Spleen (tissue), 11 donors: ENCODE results near the gene SPDYA. TPM values are rescaled to one million over a fixed set of nuclear protein-coding genes. Genes with fewer than 3 reads are reported as not detected.

Experiments used
- DNase-seq: peaks from one replicate; pipeline ENCODE4 v3.0.0-alpha.2; 2020
- H3K27ac ChIP-seq, 8 donors: fragments of 200-600 bp; sonication (generic) in 7 of 8; 1 replicate in 4 of 8; 2 replicates in 4 of 8; pipeline versions ENCODE4 v1.5.0 to v1.8.0; 2016 to 2021; ENCODE audit warnings: inconsistent platforms in 4 of 8, mild to moderate bottlenecking in 4 of 8, moderate library complexity in 1 of 8
- H3K27me3 ChIP-seq, 7 donors: fragments of 200-600 bp; sonication (generic) in 6 of 7; replicated peaks in 1 of 7; 1 replicate in 4 of 7; 2 replicates in 3 of 7; pipeline versions ENCODE4 v1.5.0 to v1.8.0; 2016 to 2021; ENCODE audit warnings: inconsistent platforms in 3 of 7, mild to moderate bottlenecking in 1 of 7
- H3K36me3 ChIP-seq, 6 donors: fragments of 200-600 bp; sonication (generic) in 5 of 6; 1 replicate in 4 of 6; 2 replicates in 2 of 6; pipeline versions ENCODE4 v1.5.0 to v1.8.0; 2016 to 2021; ENCODE audit warnings: inconsistent platforms in 2 of 6
- H3K4me1 ChIP-seq, 6 donors: fragments of 200-600 bp; sonication (generic) in 5 of 6; 1 replicate in 3 of 6; 2 replicates in 3 of 6; pipeline versions ENCODE4 v1.5.0 to v1.8.0; 2016 to 2021; ENCODE audit warnings: inconsistent platforms in 3 of 6
- H3K4me3 ChIP-seq, 8 donors: fragments of 200-600 bp; sonication (generic) in 7 of 8; 1 replicate in 4 of 8; 2 replicates in 4 of 8; pipeline versions ENCODE4 v1.5.0 to v1.8.0; 2016 to 2021; ENCODE audit warnings: inconsistent platforms in 4 of 8, mild to moderate bottlenecking in 4 of 8, moderate library complexity in 2 of 8
- H3K9me3 ChIP-seq, 8 donors: fragments of 200-600 bp; sonication (generic) in 7 of 8; 1 replicate in 4 of 8; 2 replicates in 4 of 8; pipeline versions ENCODE4 v1.5.0 to v1.8.0; 2016 to 2021; ENCODE audit warnings: inconsistent platforms in 4 of 8
- POLR2A ChIP-seq, 3 donors: fragments of 450-650 bp; IDR thresholded peaks; one replicate each; pipeline ENCODE4 v1.5.1; 2017; ENCODE audit warnings: antibody characterized with exemption in 3 of 3, mild to moderate bottlenecking in 1 of 3
- POLR2AphosphoS5 ChIP-seq, 3 donors: sonication (generic); formaldehyde crosslinking; IDR thresholded peaks; one replicate each; pipeline ENCODE4 v1.5.1; 2017; ENCODE audit warnings: antibody characterized with exemption in 3 of 3
- WGBS, 5 donors: extraction: QIAGEN DNeasy Blood & Tissue Kit in 3 of 5; methylation state at CpG; one replicate each; pipeline versions ENCODE4 v1.1.5 to v1.1.7; 2013 to 2018; 5-methylcytosine and 5-hydroxymethylcytosine counted together
- intact Hi-C: fragments of 100-400 bp; cut with DNase I; formaldehyde crosslinking; loops from one replicate; pipeline ENCODE4 v1.15.0; 2023; ENCODE audit warnings: low total_unique reads
- polyA plus RNA-seq, 3 donors: library from polyadenylated mRNA; stranded (reverse); fragments of 200-250 nt; gene quantifications; one replicate each; pipeline ENCODE4 v1.2.1, GENCODE V29; 2013
- total RNA-seq, 7 donors: library from RNA; depleted of rRNA in 3 of 7; stranded (reverse); fragments of >200 nt in 3 of 7; fragmentation: NEBNext Ultra II Directional in 4 of 7; extraction: Animal tissue kit (Norgen Biotek cat#: 25700) in 4 of 7; gene quantifications; one replicate each; pipeline versions ENCODE4 v1.1.0 to v1.2.1, GENCODE V29; 2016 to 2021
- TF ChIP-seq, protein P1 (sequence below), 11 experiments: fragments of 200-600 bp in 7 of 11; fragments of 450-650 bp in 4 of 11; sonication (generic) in 4 of 11; IDR thresholded peaks in 8 of 11; conservative IDR thresholded peaks in 3 of 11; 1 replicate in 7 of 11; 2 replicates in 4 of 11; pipeline versions ENCODE4 v1.4.0 to v1.8.0; 2016 to 2021; ENCODE audit warnings: antibody characterized with exemption in 11 of 11, inconsistent platforms in 4 of 11, mild to moderate bottlenecking in 1 of 11
- donor health status: healthy with polysubstance abuse.
- donor health status: DM: no; HTN: no; CAD: no; lungs with moderate emphysema.
- donor health status: DM: no; HTN: no; CAD: no.
- donor health status: Bipolar disorder and iron deficiency.
- donor health status: healthy.
- donor health status: DM: no; HTN: no; CAD: no.
- donor health status: DM: yes; HTN: yes; CAD: no.

Gene SPDYA
- total and polyA plus RNA-seq, 10 donors = 0.06 to 2.8 (median 1.0) TPM

- no peak overlapping the region for H3K4me3 ChIP-seq
- H3K9me3 ChIP-seq = no peaks in the 10 kb centered on the region
- TF ChIP-seq, protein P1, sequence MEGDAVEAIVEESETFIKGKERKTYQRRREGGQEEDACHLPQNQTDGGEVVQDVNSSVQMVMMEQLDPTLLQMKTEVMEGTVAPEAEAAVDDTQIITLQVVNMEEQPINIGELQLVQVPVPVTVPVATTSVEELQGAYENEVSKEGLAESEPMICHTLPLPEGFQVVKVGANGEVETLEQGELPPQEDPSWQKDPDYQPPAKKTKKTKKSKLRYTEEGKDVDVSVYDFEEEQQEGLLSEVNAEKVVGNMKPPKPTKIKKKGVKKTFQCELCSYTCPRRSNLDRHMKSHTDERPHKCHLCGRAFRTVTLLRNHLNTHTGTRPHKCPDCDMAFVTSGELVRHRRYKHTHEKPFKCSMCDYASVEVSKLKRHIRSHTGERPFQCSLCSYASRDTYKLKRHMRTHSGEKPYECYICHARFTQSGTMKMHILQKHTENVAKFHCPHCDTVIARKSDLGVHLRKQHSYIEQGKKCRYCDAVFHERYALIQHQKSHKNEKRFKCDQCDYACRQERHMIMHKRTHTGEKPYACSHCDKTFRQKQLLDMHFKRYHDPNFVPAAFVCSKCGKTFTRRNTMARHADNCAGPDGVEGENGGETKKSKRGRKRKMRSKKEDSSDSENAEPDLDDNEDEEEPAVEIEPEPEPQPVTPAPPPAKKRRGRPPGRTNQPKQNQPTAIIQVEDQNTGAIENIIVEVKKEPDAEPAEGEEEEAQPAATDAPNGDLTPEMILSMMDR (IDR thresholded peaks at IDR 0.05 in 8 of 11, conservative IDR thresholded peaks at IDR 0.05 in 3 of 11) = no peak
- TF ChIP-seq POLR2A (IDR thresholded peaks at IDR 0.05) (no peak), POLR2AphosphoS5 (IDR thresholded peaks at IDR 0.05) (no peak)
- DNase-seq = no peak
- no peaks in the 10 kb centered on the region for H3K27me3 ChIP-seq
- H3K4me1 ChIP-seq = peaks cover 33 to 96% (median 75%) of the 10 kb centered on the region in 6 donors
- 90 to 96% (median 93%) methylated on average over 2 of the region's 2 CpGs for WGBS, 5 donors
- no peak overlapping the region for H3K27ac ChIP-seq
- H3K36me3 ChIP-seq = peaks cover 0 to 11% (median 7%) of the 10 kb centered on the region in 6 donors
- intact Hi-C loops = no loop called here
Measured at GRCh38 chr2:28772351-28772750, 38.3 kb upstream of the SPDYA start.

- no peaks in the 10 kb centered on the region for H3K9me3 ChIP-seq
- 79 to 92% (median 84%) methylated on average over 6 of the region's 6 CpGs for WGBS, 5 donors
- H3K4me3 ChIP-seq = no peak overlapping the region
- TF ChIP-seq, protein P1 (IDR thresholded peaks at IDR 0.05 in 8 of 11, conservative IDR thresholded peaks at IDR 0.05 in 3 of 11) = no peak
- TF ChIP-seq POLR2AphosphoS5 (IDR thresholded peaks at IDR 0.05) = no peak
- no peak for TF ChIP-seq POLR2A (IDR thresholded peaks at IDR 0.05)
- H3K36me3 ChIP-seq = peaks cover 0 to 52% (median 43%) of the 10 kb centered on the region in 6 donors
- DNase-seq = no peak
- intact Hi-C loops = no loop called here
- no peak overlapping the region for H3K27ac ChIP-seq
- H3K27me3 ChIP-seq = no peaks in the 10 kb centered on the region
- H3K4me1 ChIP-seq = peaks cover 7 to 75% (median 39%) of the 10 kb centered on the region in 6 donors
Measured at GRCh38 chr2:28776471-28776870, 34.2 kb upstream of the SPDYA start.

DNA sequence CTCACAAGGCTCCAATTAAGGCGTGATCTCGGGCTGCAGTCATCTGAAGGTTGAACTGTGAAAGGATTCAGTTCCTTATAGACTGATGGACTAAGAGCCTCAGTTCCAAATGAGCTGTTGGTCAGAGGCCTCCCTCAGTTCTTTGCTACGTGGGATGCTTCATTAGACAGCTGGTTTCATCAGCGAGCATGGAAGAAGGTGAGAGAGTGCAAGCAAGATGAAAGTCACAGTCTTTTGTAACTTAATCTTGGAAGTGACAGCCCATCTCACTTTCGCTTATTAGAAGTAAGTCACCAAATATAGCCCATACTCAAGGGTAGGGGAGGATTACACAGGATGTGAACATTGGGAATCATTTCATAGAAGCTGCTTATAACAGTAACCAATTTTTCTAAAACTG, 32.2 kb upstream of the SPDYA start:
- peak overlapping the region in 2 of 8 donors; percentile 5 to 8 for H3K27ac ChIP-seq
- no peak for DNase-seq
- intact Hi-C loops = no loop called here
- 91 to 95% (median 93%) methylated on average over 5 of the region's 5 CpGs for WGBS, 5 donors
- H3K4me3 ChIP-seq = no peak overlapping the region
- peaks cover 0 to 71% (median 61%) of the 10 kb centered on the region in 6 donors for H3K36me3 ChIP-seq
- H3K4me1 ChIP-seq = peaks cover 0 to 56% (median 22%) of the 10 kb centered on the region in 6 donors
- no peaks in the 10 kb centered on the region for H3K27me3 ChIP-seq
- TF ChIP-seq POLR2AphosphoS5 (IDR thresholded peaks at IDR 0.05) (peak in 1 of 3 donors; percentile 5), POLR2A (IDR thresholded peaks at IDR 0.05) (no peak)
- TF ChIP-seq, protein P1 (IDR thresholded peaks at IDR 0.05 in 8 of 11, conservative IDR thresholded peaks at IDR 0.05 in 3 of 11) = no peak
- no peaks in the 10 kb centered on the region for H3K9me3 ChIP-seq

DNA sequence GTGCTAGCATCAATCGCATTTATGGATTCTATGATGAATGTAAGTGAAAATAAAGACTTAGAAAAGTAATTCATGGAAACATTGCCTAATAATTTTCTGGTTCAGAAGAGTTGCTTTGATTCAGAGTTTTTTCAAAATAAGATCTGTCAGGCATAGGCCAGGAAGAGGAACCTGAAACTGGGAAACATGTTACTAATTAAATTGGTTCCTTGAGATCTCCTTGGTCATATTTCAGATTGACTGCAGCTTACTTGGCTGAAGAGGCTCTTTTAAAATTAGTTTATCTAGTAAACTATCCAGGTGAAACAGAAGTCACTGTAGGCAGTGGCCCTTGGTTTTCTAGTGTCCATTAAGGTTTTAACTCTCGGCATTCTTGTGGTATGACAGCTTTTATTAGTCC, 31.6 kb upstream of the SPDYA start:
- Histone ChIP-seq H3K27ac (peak overlapping the region in 2 of 8 donors; percentile 5 to 8), H3K36me3 (peaks cover 0 to 77% (median 67%) of the 10 kb centered on the region in 6 donors), H3K9me3 (no peaks in the 10 kb centered on the region), H3K4me1 (peaks cover 0 to 50% (median 17%) of the 10 kb centered on the region in 6 donors), H3K4me3 (no peak overlapping the region), H3K27me3 (no peaks in the 10 kb centered on the region)
- TF ChIP-seq POLR2A (IDR thresholded peaks at IDR 0.05) (no peak), POLR2AphosphoS5 (IDR thresholded peaks at IDR 0.05) (no peak)
- TF ChIP-seq, protein P1 (IDR thresholded peaks at IDR 0.05 in 8 of 11, conservative IDR thresholded peaks at IDR 0.05 in 3 of 11) = no peak
- intact Hi-C loops = no loop called here
- DNase-seq = no peak
- WGBS, 5 donors = 93 to 96% (median 95%) methylated on average over 2 of the region's 2 CpGs
